Measurements from ENCODE around the gene CTNNA1. TPM values are rescaled to one million over a fixed set of nuclear protein-coding genes. Genes with fewer than 3 reads are reported as not detected.
A peak's percentile ranks its signal among the peaks of the same experiment; 100 is the strongest.

The CTNNA1 gene
- polyA plus RNA-seq, 3 donors, result 56.6 to 84.5 (median 66.2) TPM

- H3K36me3 ChIP-seq (replicated peaks in 1 of 2; ENCODE audit: control insufficient read depth in 1 of 2, insufficient read depth in 2 of 2, low read length in 2 of 2), result peaks cover 11 to 35% of the 10 kb centered on the region in 2 donors
- peaks cover 90% of the 10 kb centered on the region for H4K20me1 ChIP-seq (ENCODE audit: insufficient read depth, low read length)
- no peaks in the 10 kb centered on the region for H3K4me1 ChIP-seq (ENCODE audit: control insufficient read depth in 1 of 2, insufficient read depth in 2 of 2, low read length in 2 of 2)
- no peaks in the 10 kb centered on the region for H3K9me3 ChIP-seq (replicated peaks in 1 of 2; ENCODE audit: control insufficient read depth in 1 of 2, insufficient read depth in 1 of 2, low read length in 2 of 2)
- Mint-ChIP-seq H3K4me1 (peaks cover 17% of the 10 kb centered on the region), H3K36me3 (peaks cover 29 to 39% of the 10 kb centered on the region in 2 donors), H3K4me3 (no peak overlapping the region), H3K27me3 (ENCODE audit: low read depth in 3 of 3) (peaks cover 0 to 3% (median 1%) of the 10 kb centered on the region in 3 donors), H3K9me3 (no peaks in the 10 kb centered on the region), H3K27ac (peak overlapping the region in 4 of 7 donors; percentile 42 to 79 (median 73))
- no peak overlapping the region for H3K4me3 ChIP-seq (replicated peaks in 1 of 3; ENCODE audit: low read depth in 2 of 3, low read length in 3 of 3)
- peak; percentile 9 to 26 (median 19) for DNase-seq
- TF ChIP-seq CTCF (IDR thresholded peaks at IDR 0.05), result peak; percentile 74
- H2AFZ ChIP-seq (ENCODE audit: insufficient read depth, low read depth, low read length, poor library complexity, severe bottlenecking), result no peak overlapping the region
- no peak overlapping the region for H3K9ac ChIP-seq (ENCODE audit: insufficient read depth, low read length, poor library complexity, severe bottlenecking)
- H3K27me3 ChIP-seq (ENCODE audit: control insufficient read depth in 2 of 2, insufficient read depth in 2 of 2, low read length in 2 of 2), result no peaks in the 10 kb centered on the region
- H3K27ac ChIP-seq (ENCODE audit: low read depth in 1 of 2, low read length in 2 of 2), result no peak overlapping the region
- intact Hi-C loops (cut with micrococcal nuclease), result no loop called here
- no peak overlapping the region for H3K4me2 ChIP-seq (replicated peaks; ENCODE audit: extremely low read depth, low read length, poor library complexity, severe bottlenecking)
- H3K79me2 ChIP-seq (ENCODE audit: insufficient read depth, low read length), result peaks cover 11% of the 10 kb centered on the region
Measured at GRCh38 chr5:138789771-138790242, 36.6 kb downstream of the CTNNA1 start.

GRCh38 chr5:138790684-138791083, 37.5 kb downstream of the CTNNA1 start:
- Histone ChIP-seq H2AFZ (ENCODE audit: insufficient read depth, low read depth, low read length, poor library complexity, severe bottlenecking) (no peak overlapping the region), H3K36me3 (replicated peaks in 1 of 2; ENCODE audit: control insufficient read depth in 1 of 2, insufficient read depth in 2 of 2, low read length in 2 of 2) (peaks cover 11 to 30% of the 10 kb centered on the region in 2 donors), H3K4me3 (replicated peaks in 1 of 3; ENCODE audit: low read depth in 2 of 3, low read length in 3 of 3) (no peak overlapping the region), H3K27ac (ENCODE audit: low read depth in 1 of 2, low read length in 2 of 2) (no peak overlapping the region), H3K4me2 (replicated peaks; ENCODE audit: extremely low read depth, low read length, poor library complexity, severe bottlenecking) (no peak overlapping the region), H3K27me3 (ENCODE audit: control insufficient read depth in 2 of 2, insufficient read depth in 2 of 2, low read length in 2 of 2) (no peaks in the 10 kb centered on the region), H3K4me1 (ENCODE audit: control insufficient read depth in 1 of 2, insufficient read depth in 2 of 2, low read length in 2 of 2) (no peaks in the 10 kb centered on the region), H3K9me3 (replicated peaks in 1 of 2; ENCODE audit: control insufficient read depth in 1 of 2, insufficient read depth in 1 of 2, low read length in 2 of 2) (no peaks in the 10 kb centered on the region), H4K20me1 (ENCODE audit: insufficient read depth, low read length) (peaks cover 94% of the 10 kb centered on the region), H3K9ac (ENCODE audit: insufficient read depth, low read length, poor library complexity, severe bottlenecking) (no peak overlapping the region), H3K79me2 (ENCODE audit: insufficient read depth, low read length) (peaks cover 11% of the 10 kb centered on the region)
- H3K27me3 Mint-ChIP-seq (ENCODE audit: low read depth in 3 of 3), result peaks cover 0 to 3% (median 1%) of the 10 kb centered on the region in 3 donors
- H3K9me3 Mint-ChIP-seq, result peaks cover 0 to 3% (median 0%) of the 10 kb centered on the region in 7 donors
- no peak for TF ChIP-seq CTCF (IDR thresholded peaks at IDR 0.05)
- H3K4me3 Mint-ChIP-seq, result no peak overlapping the region
- H3K36me3 Mint-ChIP-seq, result peaks cover 29 to 36% of the 10 kb centered on the region in 2 donors
- no peak overlapping the region for H3K27ac Mint-ChIP-seq
- intact Hi-C loops (cut with micrococcal nuclease), result no loop called here
- no peak for DNase-seq
- no CpG with 5 or more reads among the region's 1 CpG for WGBS (ENCODE audit: insufficient coverage)
- H3K4me1 Mint-ChIP-seq, result peaks cover 17% of the 10 kb centered on the region

Measured in CD14-positive monocyte (primary cell).